ENCODE measurements around the gene PRAMEF20.

Gene PRAMEF20

GRCh38 chr1:13465515-13465914 lies 55.3 kb downstream of the PRAMEF20 start:
- DNase-seq = no peak

- DNase-seq = no peak
These were observed 59.1 kb downstream of the PRAMEF20 start for GRCh38 chr1:13469343-13469742.
